Karpas-422 (cell line): Measurements from ENCODE around the gene FKBP1A. TPM values are rescaled to one million over a fixed set of nuclear protein-coding genes. Genes with fewer than 3 reads are reported as not detected.

Source experiments
- DNase-seq: peaks from one replicate; pipeline ENCODE4 v3.0.0-alpha.2; 2015
- H2AFZ ChIP-seq: fragments of 200-600 bp; sonication (generic); 2 replicates; pipeline ENCODE4 v1.6.1; 2014; ENCODE audit warnings: antibody characterized with exemption, low read length, mixed read lengths
- H3K27ac ChIP-seq: fragments of 200-600 bp; sonication (generic); 2 replicates; pipeline ENCODE4 v1.5.1; 2014; ENCODE audit warnings: mild to moderate bottlenecking, low read length, moderate library complexity
- H3K27me3 ChIP-seq: fragments of 200-600 bp; sonication (generic); 2 replicates; pipeline ENCODE4 v1.6.1; 2014; ENCODE audit warnings: low read length, mixed read lengths
- H3K36me3 ChIP-seq: fragments of 200-600 bp; sonication (generic); 2 replicates; pipeline ENCODE4 v1.6.1; 2014; ENCODE audit warnings: low read length, mixed read lengths; ENCODE audit not compliant: insufficient read depth
- H3K4me1 ChIP-seq: fragments of 200-600 bp; sonication (generic); 2 replicates; pipeline ENCODE4 v1.6.1; 2014; ENCODE audit warnings: mild to moderate bottlenecking, low read length, mixed read lengths
- H3K4me2 ChIP-seq: fragments of 200-600 bp; sonication (generic); 2 replicates; pipeline ENCODE4 v1.6.1; 2014; ENCODE audit warnings: low read length, low read depth, mild to moderate bottlenecking; ENCODE audit not compliant: poor library complexity, severe bottlenecking
- H3K4me3 ChIP-seq: fragments of 200-600 bp; sonication (generic); 2 replicates; pipeline ENCODE4 v1.5.1; 2014; ENCODE audit warnings: mild to moderate bottlenecking, antibody characterized with exemption, low read length, mixed read lengths
- H3K79me2 ChIP-seq: fragments of 200-600 bp; sonication (generic); 2 replicates; pipeline ENCODE4 v1.6.1; 2014; ENCODE audit warnings: mild to moderate bottlenecking, low read length, mixed read lengths
- H3K9ac ChIP-seq: fragments of 200-600 bp; sonication (generic); 2 replicates; pipeline ENCODE4 v1.6.0; 2014; ENCODE audit warnings: low read length
- H3K9me2 ChIP-seq: fragments of 200-600 bp; sonication (generic), shearing (Covaris generic); replicated peaks from 2 replicates; pipeline ENCODE4 v1.6.0; 2014; ENCODE audit warnings: mild to moderate bottlenecking, low read length, moderate library complexity; ENCODE audit not compliant: insufficient read depth
- H3K9me3 ChIP-seq: fragments of 300-700, 200-600 bp; sonication (generic); 2 replicates; pipeline ENCODE4 v1.6.1; 2014; ENCODE audit warnings: low read length, mixed read lengths
- H4K20me1 ChIP-seq: fragments of 200-600 bp; sonication (generic); 2 replicates; pipeline ENCODE4 v1.6.1; 2014; ENCODE audit warnings: mild to moderate bottlenecking, antibody characterized with exemption, low read length, low read depth; ENCODE audit not compliant: insufficient read depth
- total RNA-seq: library from RNA; depleted of rRNA; stranded (reverse); fragments of >200 nt; shearing (Covaris generic); gene quantifications from 2 replicates; pipeline ENCODE4 v1.2.3, GENCODE V29; 2014; ENCODE audit warnings: low replicate concordance

The FKBP1A gene
- total RNA-seq, 1 experiment from 2014 or later = 187 TPM

- H3K4me2 ChIP-seq = peak within 1 kb of the TSS; percentile 87
- H4K20me1 ChIP-seq = peaks cover 14% of the 10 kb centered on the region
- no peak within 1 kb of the TSS for H2AFZ ChIP-seq
- 0 out of 2 replicates have a peak, but pooled peaks cover 10% of the 10 kb centered on the region for H3K36me3 ChIP-seq
- DNase-seq = no peak
- H3K79me2 ChIP-seq = peaks cover 86% of the 10 kb centered on the region
- H3K27me3 ChIP-seq = no peaks in the 10 kb centered on the region
- peaks cover 31% of the 10 kb centered on the region for H3K4me1 ChIP-seq
- H3K9ac ChIP-seq = no peak within 1 kb of the TSS
- H3K9me2 ChIP-seq = no peaks in the 10 kb centered on the region
- H3K9me3 ChIP-seq = no peaks in the 10 kb centered on the region
- no peak within 1 kb of the TSS for H3K4me3 ChIP-seq
- no peak within 1 kb of the TSS for H3K27ac ChIP-seq
These were observed 64.0 kb downstream of the FKBP1A start, which contains the start of gene SDCBP2 for GRCh38 chr20:1328680-1329330. Gene SDCBP2 (minus strand): TSS chr20:1329139. CDS start chr20:1320416, 8,723 bp downstream.

GRCh38 chr20:1327827-1328679 is 64.8 kb downstream of the FKBP1A start:
- Histone ChIP-seq H3K4me2 (peak overlapping the region; percentile 87), H3K79me2 (peaks cover 78% of the 10 kb centered on the region), H2AFZ (no peak overlapping the region), H3K4me1 (peaks cover 31% of the 10 kb centered on the region), H3K36me3 (0 out of 2 replicates have a peak, but pooled peaks cover 6% of the 10 kb centered on the region), H3K4me3 (peak overlapping the region; percentile 10; the same call in 1 of the 2 replicates), H3K27me3 (no peaks in the 10 kb centered on the region), H3K9me3 (no peaks in the 10 kb centered on the region), H3K9ac (no peak overlapping the region), H3K27ac (no peak overlapping the region), H3K9me2 (no peaks in the 10 kb centered on the region), H4K20me1 (peaks cover 14% of the 10 kb centered on the region)
- no peak for DNase-seq

- peaks cover 31% of the 10 kb centered on the region for H3K4me1 ChIP-seq
- H4K20me1 ChIP-seq = peaks cover 14% of the 10 kb centered on the region
- H3K36me3 ChIP-seq = no peaks in the 10 kb centered on the region
- H3K27ac ChIP-seq = no peak overlapping the region
- H2AFZ ChIP-seq = no peak overlapping the region
- peak overlapping the region; percentile 99; the same call in 1 of the 2 replicates for H3K9ac ChIP-seq
- peaks cover 70% of the 10 kb centered on the region for H3K79me2 ChIP-seq
- H3K4me3 ChIP-seq = peak overlapping the region; percentile 92; the same call in 1 of the 2 replicates
- peak overlapping the region; percentile 87 for H3K4me2 ChIP-seq
- H3K9me2 ChIP-seq = no peaks in the 10 kb centered on the region
- H3K27me3 ChIP-seq = no peaks in the 10 kb centered on the region
- DNase-seq = no peak
- no peaks in the 10 kb centered on the region for H3K9me3 ChIP-seq
These were observed 65.6 kb downstream of the FKBP1A start for GRCh38 chr20:1327241-1327653.

GRCh38 chr20:1326031-1326930 is 66.6 kb downstream of the FKBP1A start:
- H3K9me3 ChIP-seq = no peaks in the 10 kb centered on the region
- H3K27ac ChIP-seq = peak overlapping the region; percentile 73
- H3K4me1 ChIP-seq = peaks cover 31% of the 10 kb centered on the region
- H3K9ac ChIP-seq = peak overlapping the region; percentile 99
- peaks cover 61% of the 10 kb centered on the region for H3K79me2 ChIP-seq
- no peaks in the 10 kb centered on the region for H3K27me3 ChIP-seq
- no peaks in the 10 kb centered on the region for H3K9me2 ChIP-seq
- H3K4me3 ChIP-seq = peak overlapping the region; percentile 92
- H3K36me3 ChIP-seq = no peaks in the 10 kb centered on the region
- H4K20me1 ChIP-seq = peaks cover 14% of the 10 kb centered on the region
- no peak overlapping the region for H2AFZ ChIP-seq
- H3K4me2 ChIP-seq = peak overlapping the region; percentile 87
- no peak for DNase-seq

- H2AFZ ChIP-seq = peak overlapping the region; percentile 83
- H3K79me2 ChIP-seq = peaks cover 52% of the 10 kb centered on the region
- H3K27me3 ChIP-seq = no peaks in the 10 kb centered on the region
- no peaks in the 10 kb centered on the region for H3K36me3 ChIP-seq
- peak overlapping the region; percentile 92 for H3K4me3 ChIP-seq
- peaks cover 14% of the 10 kb centered on the region for H4K20me1 ChIP-seq
- H3K9me2 ChIP-seq = no peaks in the 10 kb centered on the region
- H3K27ac ChIP-seq = peak overlapping the region; percentile 73
- H3K4me1 ChIP-seq = peaks cover 31% of the 10 kb centered on the region
- DNase-seq = peak; percentile 99
- H3K9ac ChIP-seq = peak overlapping the region; percentile 99
- H3K9me3 ChIP-seq = no peaks in the 10 kb centered on the region
- peak overlapping the region; percentile 87 for H3K4me2 ChIP-seq
These were observed 67.5 kb downstream of the FKBP1A start for GRCh38 chr20:1325173-1326030.

- Histone ChIP-seq H3K27me3 (no peaks in the 10 kb centered on the region), H4K20me1 (peaks cover 14% of the 10 kb centered on the region), H3K27ac (no peak overlapping the region), H2AFZ (peak overlapping the region; percentile 83), H3K79me2 (peaks cover 45% of the 10 kb centered on the region), H3K36me3 (no peaks in the 10 kb centered on the region), H3K4me1 (peaks cover 31% of the 10 kb centered on the region), H3K4me2 (peak overlapping the region; percentile 87), H3K9me2 (no peaks in the 10 kb centered on the region), H3K9ac (peak overlapping the region; percentile 99), H3K9me3 (no peaks in the 10 kb centered on the region), H3K4me3 (peak overlapping the region; percentile 92)
- DNase-seq = no peak
These were observed 68.2 kb downstream of the FKBP1A start for GRCh38 chr20:1324598-1325172.
